ENCODE measurements around the gene ZNF275.

DNA sequence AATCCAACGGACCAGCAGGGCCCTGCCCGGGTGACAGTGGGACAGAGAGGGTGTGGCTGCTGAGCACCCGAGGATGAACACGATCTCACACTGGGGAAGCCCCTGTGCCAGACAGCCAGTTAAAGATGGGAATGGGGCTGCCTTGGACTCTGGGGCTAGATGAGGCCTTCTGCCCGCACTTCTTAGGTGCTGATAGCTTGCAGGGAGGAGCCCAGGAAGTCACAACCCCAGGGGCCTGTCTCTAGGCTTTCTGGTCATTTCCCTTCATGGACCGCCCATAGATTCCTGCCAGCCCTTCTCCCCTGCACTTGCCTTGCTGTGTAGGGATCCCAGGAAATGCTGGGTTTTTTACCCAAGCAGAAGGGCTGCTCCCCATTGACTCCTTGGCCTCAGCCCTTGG is 6.2 kb downstream of the ZNF275 start:
- TF ChIP-seq, protein P1, sequence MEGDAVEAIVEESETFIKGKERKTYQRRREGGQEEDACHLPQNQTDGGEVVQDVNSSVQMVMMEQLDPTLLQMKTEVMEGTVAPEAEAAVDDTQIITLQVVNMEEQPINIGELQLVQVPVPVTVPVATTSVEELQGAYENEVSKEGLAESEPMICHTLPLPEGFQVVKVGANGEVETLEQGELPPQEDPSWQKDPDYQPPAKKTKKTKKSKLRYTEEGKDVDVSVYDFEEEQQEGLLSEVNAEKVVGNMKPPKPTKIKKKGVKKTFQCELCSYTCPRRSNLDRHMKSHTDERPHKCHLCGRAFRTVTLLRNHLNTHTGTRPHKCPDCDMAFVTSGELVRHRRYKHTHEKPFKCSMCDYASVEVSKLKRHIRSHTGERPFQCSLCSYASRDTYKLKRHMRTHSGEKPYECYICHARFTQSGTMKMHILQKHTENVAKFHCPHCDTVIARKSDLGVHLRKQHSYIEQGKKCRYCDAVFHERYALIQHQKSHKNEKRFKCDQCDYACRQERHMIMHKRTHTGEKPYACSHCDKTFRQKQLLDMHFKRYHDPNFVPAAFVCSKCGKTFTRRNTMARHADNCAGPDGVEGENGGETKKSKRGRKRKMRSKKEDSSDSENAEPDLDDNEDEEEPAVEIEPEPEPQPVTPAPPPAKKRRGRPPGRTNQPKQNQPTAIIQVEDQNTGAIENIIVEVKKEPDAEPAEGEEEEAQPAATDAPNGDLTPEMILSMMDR (IDR thresholded peaks at IDR 0.05): no peak
- no peak for TF ChIP-seq POLR2A (IDR thresholded peaks at IDR 0.05)
